GM19452 (cell line): ENCODE results near the gene CLDN18.

ENCODE experiments used
- ATAC-seq: cut with Tn5 transposase; IDR thresholded peaks from one replicate; pipeline ENCODE4 v1.9.1; 2021; ENCODE audit not compliant: unreplicated experiment

CLDN18 gene

GRCh38 chr3:138060792-138061191 lies 50.8 kb downstream of the CLDN18 start:
- ATAC-seq: peak; percentile 58

GRCh38 chr3:138062037-138062436 lies 52.1 kb downstream of the CLDN18 start:
- ATAC-seq: no peak

- no peak for ATAC-seq
These were observed 52.7 kb downstream of the CLDN18 start for GRCh38 chr3:138062626-138063025.

- no peak for ATAC-seq
These were observed 53.5 kb downstream of the CLDN18 start for GRCh38 chr3:138063416-138063815.

GRCh38 chr3:138065949-138066348 lies 56.0 kb downstream of the CLDN18 start:
- ATAC-seq: peak; percentile 31

GRCh38 chr3:138066383-138066782 lies 56.4 kb downstream of the CLDN18 start:
- ATAC-seq: peak; percentile 88

GRCh38 chr3:138066972-138067371 lies 57.0 kb downstream of the CLDN18 start:
- ATAC-seq: no peak

GRCh38 chr3:138068046-138068445 lies 58.1 kb downstream of the CLDN18 start:
- ATAC-seq: no peak

DNA sequence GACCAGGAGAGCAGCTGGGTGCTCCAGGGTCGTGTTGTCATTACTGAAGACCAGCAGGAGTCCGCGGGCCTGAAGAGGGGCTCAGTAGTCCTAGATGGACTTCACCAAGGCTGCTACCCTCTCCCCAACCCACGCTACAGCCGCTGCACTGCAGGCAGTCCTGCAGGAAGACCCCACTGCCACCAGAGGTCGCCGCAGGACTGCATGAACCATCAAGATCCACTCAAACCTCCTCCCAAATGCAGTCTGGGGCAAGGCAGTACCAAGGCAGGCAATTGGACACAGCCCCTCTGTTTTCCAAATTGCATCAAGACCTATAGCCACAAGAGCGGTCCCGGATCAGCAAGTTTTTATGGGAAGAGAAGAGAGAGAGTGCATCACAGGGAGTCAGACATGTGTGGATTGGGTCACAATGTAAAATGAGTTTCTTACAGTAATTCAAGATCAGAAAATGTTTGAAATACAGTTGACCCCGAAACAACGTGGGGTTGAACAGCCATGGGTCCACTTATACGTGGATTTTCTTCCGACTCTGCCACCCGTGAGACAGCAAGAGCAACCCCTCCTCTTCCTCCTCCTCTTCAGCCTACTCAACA lies 58.7 kb downstream of the CLDN18 start:
- ATAC-seq: peak; percentile 60

DNA sequence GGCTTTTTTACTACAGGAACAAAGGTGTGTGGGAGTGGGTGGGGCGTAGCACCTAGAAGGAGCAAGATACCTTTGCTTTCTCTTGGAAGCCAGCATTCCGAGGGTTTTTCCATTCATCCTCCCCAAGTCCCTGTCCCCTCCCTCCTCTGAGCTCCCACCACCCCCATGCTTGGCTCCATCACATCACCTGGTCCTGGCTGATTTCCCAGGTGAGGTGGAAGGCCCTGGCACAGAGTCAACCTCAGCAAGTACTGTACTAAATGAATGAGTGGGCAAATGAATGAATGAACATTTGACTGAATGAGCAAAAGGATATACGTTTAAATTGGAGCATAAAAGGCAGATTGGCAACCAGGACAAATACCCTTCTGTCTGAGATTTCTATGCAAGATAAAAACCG lies 60.0 kb downstream of the CLDN18 start:
- ATAC-seq: no peak

- ATAC-seq: no peak
These were observed 62.8 kb downstream of the CLDN18 start for GRCh38 chr3:138072796-138073195.

DNA sequence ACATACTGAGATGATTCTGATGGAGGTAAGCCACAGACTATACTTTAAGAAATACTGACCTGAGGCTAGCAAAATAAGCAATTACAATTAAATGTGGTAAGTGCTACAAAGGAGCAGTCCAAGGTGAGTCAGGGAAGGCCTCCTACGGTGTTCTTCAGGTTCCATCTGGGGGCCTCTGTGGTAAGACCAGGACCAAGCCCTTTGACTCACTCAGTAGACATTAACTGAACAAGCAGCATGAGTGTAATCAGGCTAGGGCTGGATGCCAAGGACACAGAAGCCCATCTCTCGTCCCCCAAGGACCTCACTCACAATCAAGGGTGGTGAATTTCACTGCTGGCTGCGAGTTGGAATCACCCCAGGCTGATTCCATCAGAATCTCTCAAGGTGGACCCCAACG lies 68.1 kb downstream of the CLDN18 start:
- ATAC-seq: no peak

- no peak for ATAC-seq
These were observed 69.0 kb downstream of the CLDN18 start for GRCh38 chr3:138078901-138079344.

DNA sequence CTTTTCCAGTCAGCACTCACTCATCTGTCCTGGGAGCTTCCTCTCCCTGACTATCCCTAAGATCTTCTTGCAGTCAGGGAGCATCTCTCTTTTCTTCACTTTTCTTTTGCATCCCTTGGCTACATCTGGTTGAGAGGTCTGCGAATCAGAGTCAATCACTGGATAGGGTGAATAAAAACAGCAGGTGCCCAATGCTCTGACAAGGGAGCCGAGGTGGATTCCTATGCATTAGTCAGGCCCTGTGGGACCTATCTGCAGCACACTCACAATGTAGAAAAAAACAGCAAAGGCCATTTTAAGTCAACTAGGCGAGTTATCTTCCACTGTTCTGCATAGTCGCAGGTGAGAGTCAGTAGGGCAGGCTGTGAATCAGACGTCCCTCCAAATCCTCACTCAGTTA lies 69.9 kb downstream of the CLDN18 start:
- no peak for ATAC-seq

GRCh38 chr3:138081371-138082084 lies 71.6 kb downstream of the CLDN18 start:
- no peak for ATAC-seq

DNA sequence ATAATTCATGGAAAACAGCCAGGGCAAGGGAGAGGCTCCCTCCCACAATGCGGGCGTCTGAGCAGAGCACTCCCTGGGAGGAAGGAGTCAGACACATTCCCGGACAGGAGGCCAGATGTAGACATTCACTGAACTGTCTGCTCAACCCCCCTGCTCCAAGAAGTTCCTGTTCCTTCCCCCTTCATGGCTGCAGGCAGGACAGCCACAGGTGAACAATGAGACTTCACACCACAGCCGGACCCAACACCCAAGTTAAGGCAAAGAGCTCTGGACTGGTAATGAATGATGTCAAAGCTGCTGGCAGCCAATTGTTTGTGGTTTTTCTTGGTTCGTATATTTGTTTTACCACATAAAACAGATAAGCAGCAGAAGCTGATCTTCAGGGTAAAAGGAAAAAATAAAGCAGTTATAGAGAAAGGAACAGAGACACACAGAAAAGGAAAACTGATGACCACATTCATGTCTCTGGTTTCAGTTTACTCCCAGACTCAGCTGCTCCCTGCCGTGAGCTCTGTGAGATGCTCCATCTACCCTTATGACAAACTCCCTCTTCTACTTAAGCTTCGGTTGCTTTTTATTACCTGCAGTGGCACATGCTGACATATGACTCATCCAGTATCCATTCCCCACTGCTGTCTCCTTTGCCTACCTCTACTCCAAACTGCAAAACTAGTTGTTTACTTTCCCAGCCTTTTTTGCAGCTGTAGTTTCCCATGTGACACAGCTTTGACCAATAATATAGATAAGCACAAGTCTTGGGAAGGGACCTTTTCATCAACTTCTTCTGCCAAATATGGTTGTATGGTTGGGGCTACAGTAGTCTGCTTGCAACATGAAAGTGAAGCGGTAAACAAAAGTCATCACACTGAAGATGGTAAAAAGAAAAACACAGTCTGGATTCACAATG lies 72.4 kb downstream of the CLDN18 start:
- no peak for ATAC-seq

GRCh38 chr3:138082992-138083386 lies 73.0 kb downstream of the CLDN18 start:
- ATAC-seq: no peak
